PC-3 (cell line): ENCODE results near the gene SHANK2. TPM values are rescaled to one million over a fixed set of nuclear protein-coding genes. Genes with fewer than 3 reads are reported as not detected.

ENCODE experiments used
- ATAC-seq: fragments of 200-7000 bp; cut with Tn5 transposase; 2 replicates; pipeline ENCODE4 v1.9.1; 2020; ENCODE audit warnings: mild to moderate bottlenecking, moderate library complexity
- BruUV-seq: library from RNA; stranded (reverse); fragments of 400-500 nt; replicated peaks from 2 replicates; lab custom pipeline; 2021; lab: Mats Ljungman, UMichigan
- CTCF ChIA-PET: fragments of 300-600 bp; sonication (Branson Sonifier 250); formaldehyde crosslinking; loops from one replicate; lab custom pipeline; 2022; ENCODE audit warnings: antibody characterized with exemption; lab: Charles Lee
- POLR2A ChIA-PET: fragments of 300-600 bp; sonication (Branson Sonifier 250); formaldehyde crosslinking; loops from one replicate; lab custom pipeline; 2022; ENCODE audit warnings: antibody characterized with exemption; ENCODE audit not compliant: unreplicated experiment; lab: Charles Lee
- DNase-seq: peaks from one replicate; pipeline ENCODE4 v3.0.0-alpha.2; 2015
- H2AFZ ChIP-seq: fragments of 300-600 bp; sonication (generic); 2 replicates; pipeline ENCODE4 v1.6.0; 2016; ENCODE audit warnings: antibody characterized with exemption, low read length
- H3F3A ChIP-seq: fragments of 300-600 bp; sonication (generic); one replicate; pipeline ENCODE4 v1.6.0; 2017; ENCODE audit warnings: antibody characterized with exemption, low read length, control low read depth, mild to moderate bottlenecking; ENCODE audit not compliant: unreplicated experiment
- H3K27ac ChIP-seq: fragments of 300-600 bp; sonication (generic); 2 replicates; pipeline ENCODE4 v1.5.1; 2016; ENCODE audit warnings: mild to moderate bottlenecking, low read length
- H3K27me3 ChIP-seq: fragments of 300-600 bp; sonication (generic); 2 replicates; pipeline ENCODE4 v1.6.1; 2016; ENCODE audit warnings: low read length, mixed read lengths
- H3K36me3 ChIP-seq: fragments of 300-600 bp; sonication (generic); 2 replicates; pipeline ENCODE4 v1.6.1; 2016; ENCODE audit warnings: low read depth, mixed run types, low read length, mixed read lengths
- H3K4me1 ChIP-seq: fragments of 300-600 bp; sonication (generic); 2 replicates; pipeline ENCODE4 v1.5.1; 2016; ENCODE audit warnings: low read length; ENCODE audit not compliant: insufficient read depth
- H3K4me2 ChIP-seq: fragments of 300-600 bp; sonication (generic); 2 replicates; pipeline ENCODE4 v1.6.0; 2016; ENCODE audit warnings: low read length
- H3K4me3 ChIP-seq: fragments of 300-600 bp; sonication (generic); 2 replicates; pipeline ENCODE4 v1.5.1; 2016; ENCODE audit warnings: mild to moderate bottlenecking, low read length, mixed read lengths
- H3K79me2 ChIP-seq: fragments of 300-600 bp; sonication (generic); 2 replicates; pipeline ENCODE4 v1.6.1; 2017; ENCODE audit warnings: low read length, mixed read lengths
- H3K9ac ChIP-seq: fragments of 300-600 bp; sonication (generic); 2 replicates; pipeline ENCODE4 v1.6.0; 2016; ENCODE audit warnings: mild to moderate bottlenecking, low read length
- H3K9me2 ChIP-seq: fragments of 300-600 bp; sonication (generic); replicated peaks from 2 replicates; pipeline ENCODE4 v1.6.1; 2016; ENCODE audit warnings: mixed run types, low read length, mixed read lengths
- H3K9me3 ChIP-seq: fragments of 300-600 bp; sonication (generic); 2 replicates; pipeline ENCODE4 v1.6.1; 2016; ENCODE audit warnings: low read length, mixed read lengths
- H4K20me1 ChIP-seq: fragments of 300-600 bp; sonication (generic); 2 replicates; pipeline ENCODE4 v1.6.1; 2016; ENCODE audit warnings: low read length, mixed read lengths
- EZH2 ChIP-seq: fragments of 300-600 bp; sonication (generic); IDR thresholded peaks from one replicate; pipeline ENCODE4 v1.6.1; 2017; ENCODE audit warnings: antibody characterized with exemption, mild to moderate bottlenecking, low read length; ENCODE audit not compliant: unreplicated experiment
- EZH2phosphoT487 ChIP-seq: fragments of 300-600 bp; sonication (generic); IDR thresholded peaks from 2 replicates; pipeline ENCODE4 v1.6.1; 2018; ENCODE audit warnings: mild to moderate bottlenecking, antibody characterized with exemption, low read length, borderline replicate concordance
- intact Hi-C: fragments of 100-400 bp; cut with micrococcal nuclease; formaldehyde crosslinking; loops from 2 replicates; pipeline ENCODE4 v1.9.0; 2023
- total RNA-seq: library from RNA; depleted of rRNA; stranded (reverse); fragments of >200 nt; gene quantifications from 2 replicates; pipeline ENCODE4 v1.2.3, GENCODE V29; 2014
- TF ChIP-seq, protein P1 (sequence below): fragments of 300-600 bp; sonication (generic); conservative IDR thresholded peaks from 2 replicates; pipeline ENCODE4 v1.5.1; 2017; ENCODE audit warnings: antibody characterized with exemption, low read depth, mild to moderate bottlenecking, low read length

SHANK2 gene
- total RNA-seq, 1 experiment from 2014 or later: 45.0 TPM

DNA sequence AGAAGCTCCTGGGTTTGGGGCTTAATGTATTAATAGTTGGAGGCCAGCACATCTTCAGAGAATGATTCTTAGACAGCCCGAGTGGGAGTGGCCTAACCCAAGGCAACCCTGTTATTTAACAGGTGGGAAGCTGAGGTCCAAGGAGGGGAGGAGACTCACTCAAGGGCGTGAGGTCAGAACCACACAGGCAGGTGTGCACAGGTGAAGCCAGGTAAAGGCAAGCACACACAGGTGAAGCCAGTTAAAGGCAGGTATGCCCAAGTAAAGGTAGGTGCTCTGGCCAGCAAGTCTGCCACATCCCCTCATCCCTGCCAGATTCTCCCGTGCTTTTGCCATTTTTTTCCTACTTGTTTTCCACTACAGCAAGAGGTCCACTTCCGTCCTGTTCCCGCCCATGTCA, 2.9 kb upstream of the SHANK2 start:
- peaks cover 5% of the 10 kb centered on the region; the same call in 1 of the 2 replicates for H4K20me1 ChIP-seq
- H3K4me2 ChIP-seq: no peak overlapping the region
- no peaks in the 10 kb centered on the region for H3K9me2 ChIP-seq
- H3K36me3 ChIP-seq: no peaks in the 10 kb centered on the region
- no peak overlapping the region for H2AFZ ChIP-seq
- BruUV-seq: no TSS peak
- no peak overlapping the region for H3K4me3 ChIP-seq
- POLR2A ChIA-PET: no interaction called here
- no peak overlapping the region for H3K9ac ChIP-seq
- no peak for DNase-seq
- H3K27ac ChIP-seq: no peak overlapping the region
- no peaks in the 10 kb centered on the region for H3K9me3 ChIP-seq
- TF ChIP-seq, protein P1, sequence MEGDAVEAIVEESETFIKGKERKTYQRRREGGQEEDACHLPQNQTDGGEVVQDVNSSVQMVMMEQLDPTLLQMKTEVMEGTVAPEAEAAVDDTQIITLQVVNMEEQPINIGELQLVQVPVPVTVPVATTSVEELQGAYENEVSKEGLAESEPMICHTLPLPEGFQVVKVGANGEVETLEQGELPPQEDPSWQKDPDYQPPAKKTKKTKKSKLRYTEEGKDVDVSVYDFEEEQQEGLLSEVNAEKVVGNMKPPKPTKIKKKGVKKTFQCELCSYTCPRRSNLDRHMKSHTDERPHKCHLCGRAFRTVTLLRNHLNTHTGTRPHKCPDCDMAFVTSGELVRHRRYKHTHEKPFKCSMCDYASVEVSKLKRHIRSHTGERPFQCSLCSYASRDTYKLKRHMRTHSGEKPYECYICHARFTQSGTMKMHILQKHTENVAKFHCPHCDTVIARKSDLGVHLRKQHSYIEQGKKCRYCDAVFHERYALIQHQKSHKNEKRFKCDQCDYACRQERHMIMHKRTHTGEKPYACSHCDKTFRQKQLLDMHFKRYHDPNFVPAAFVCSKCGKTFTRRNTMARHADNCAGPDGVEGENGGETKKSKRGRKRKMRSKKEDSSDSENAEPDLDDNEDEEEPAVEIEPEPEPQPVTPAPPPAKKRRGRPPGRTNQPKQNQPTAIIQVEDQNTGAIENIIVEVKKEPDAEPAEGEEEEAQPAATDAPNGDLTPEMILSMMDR: no peak
- TF ChIP-seq EZH2phosphoT487 (no peak), EZH2 (no peak)
- ATAC-seq: no peak
- H3K4me1 ChIP-seq: peaks cover 17% of the 10 kb centered on the region
- intact Hi-C loops: no loop called here
- H3K79me2 ChIP-seq: peaks cover 15% of the 10 kb centered on the region
- H3F3A ChIP-seq: no peaks in the 10 kb centered on the region
- no peaks in the 10 kb centered on the region for H3K27me3 ChIP-seq
- CTCF ChIA-PET: no interaction called here

DNA sequence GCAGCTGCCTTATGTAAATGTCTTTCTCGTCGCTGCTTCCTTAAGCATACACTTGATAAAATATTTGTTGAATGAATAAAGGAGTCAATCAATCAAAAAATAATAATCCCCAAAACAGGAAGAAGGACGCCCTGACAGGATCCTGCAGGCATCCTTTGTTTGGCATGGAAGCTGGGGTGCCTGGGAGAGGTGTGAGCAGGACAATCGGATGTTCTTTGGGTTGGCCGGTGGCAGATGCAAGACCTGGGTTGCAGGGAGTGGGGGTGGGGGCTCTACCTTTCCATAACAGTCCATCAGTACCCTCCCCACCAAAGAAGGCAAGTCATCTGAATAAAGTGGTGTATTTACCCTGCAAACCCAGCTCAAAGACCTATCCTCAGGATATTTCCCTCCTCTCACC, 1.4 kb upstream of the SHANK2 start:
- Histone ChIP-seq H3K9me2 (no peaks in the 10 kb centered on the region), H3F3A (no peaks in the 10 kb centered on the region), H3K36me3 (no peaks in the 10 kb centered on the region), H3K9me3 (no peaks in the 10 kb centered on the region), H3K27me3 (no peaks in the 10 kb centered on the region), H3K4me2 (peak overlapping the region; percentile 99), H3K4me3 (peak overlapping the region; percentile 95; the same call in 1 of the 2 replicates), H3K27ac (peak overlapping the region; percentile 82), H3K79me2 (peaks cover 31% of the 10 kb centered on the region), H3K9ac (no peak overlapping the region), H3K4me1 (peaks cover 20% of the 10 kb centered on the region), H2AFZ (peak overlapping the region; percentile 99; the same call in 1 of the 2 replicates), H4K20me1 (peaks cover 6% of the 10 kb centered on the region; the same call in 1 of the 2 replicates)
- TF ChIP-seq EZH2 (no peak), EZH2phosphoT487 (no peak)
- TF ChIP-seq, protein P1: no peak
- no peak for ATAC-seq
- BruUV-seq: no TSS peak
- CTCF ChIA-PET: interaction anchor here (0.7 to 3.5 kb wide), 3 partner anchors 45 to 162 kb away, joined by 3 to 45 read pairs (median 3); no protein-coding TSS in a partner anchor
- POLR2A ChIA-PET: interaction anchor here (0.6 kb wide), 2 partner anchors 9 to 46 kb away, joined by 4 to 6 read pairs; no protein-coding TSS in a partner anchor
- DNase-seq: no peak
- intact Hi-C loops: loop anchor here (1.0 to 2.0 kb wide), 3 partner anchors 46 to 167 kb away; no protein-coding TSS in a partner anchor
